ENCODE measurements around the gene HOXB6. TPM values are rescaled to one million over a fixed set of nuclear protein-coding genes. Genes with fewer than 3 reads are reported as not detected.

The HOXB6 gene
- total RNA-seq, 1 experiment from 2014 or later: 64.8 TPM

DNA sequence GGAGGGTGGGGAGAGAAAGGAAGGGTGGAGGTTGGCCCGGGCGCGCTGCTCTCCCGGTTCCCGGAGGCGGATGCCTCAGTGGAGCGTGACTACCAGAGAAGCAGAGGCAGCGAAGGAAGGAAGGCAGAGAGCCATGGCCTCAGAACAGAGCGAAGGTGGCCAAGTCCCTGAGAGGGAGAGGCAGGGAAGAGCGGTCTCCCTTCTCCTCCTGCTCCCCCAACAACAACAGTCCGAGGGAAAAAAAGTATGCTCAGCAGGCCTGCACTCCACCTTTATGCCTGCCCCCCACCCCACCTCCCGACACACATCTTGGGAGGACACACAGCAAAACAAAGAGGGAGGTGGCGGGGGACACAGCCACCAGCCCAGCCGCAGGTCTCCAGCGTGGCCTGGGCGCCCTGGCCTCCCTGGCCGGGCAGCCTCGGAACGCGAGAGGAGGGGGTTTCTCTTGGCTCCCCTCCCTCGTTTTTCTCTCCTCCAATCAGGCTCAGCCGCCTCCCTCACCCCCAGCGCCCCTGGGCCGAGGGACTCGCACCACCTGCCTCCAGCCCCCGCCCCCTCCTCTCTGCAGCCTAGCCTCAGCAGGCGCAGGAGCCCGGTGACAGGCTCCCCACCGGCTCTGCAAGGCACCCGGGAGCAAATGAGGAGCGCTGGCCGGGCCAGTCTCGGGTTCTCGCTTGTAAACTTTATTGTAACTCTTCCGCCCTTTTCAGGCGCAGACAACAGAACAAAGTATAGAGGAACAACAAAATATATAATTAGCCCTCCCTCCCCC is 7.1 kb upstream of the HOXB6 start:
- CTCF ChIA-PET: interaction anchor here (1.2 kb wide), 1 partner anchor 350 kb away, joined by 6 read pairs; no protein-coding TSS in a partner anchor
- peaks cover 19 to 53% of the 10 kb centered on the region in 2 experiments; a peak in 3 of 4 replicates for H3K4me1 ChIP-seq (ENCODE audit: control insufficient read depth in 1 of 2, insufficient read depth in 2 of 2, low read length in 2 of 2)
- TSS peak; percentile 27 for BruUV-seq (replicated peaks)
- no peak overlapping the region for H2AFZ ChIP-seq (ENCODE audit: low read depth, low read length, poor library complexity, severe bottlenecking)
- ATAC-seq (peak; percentile 52), DNase-seq (ENCODE audit: low read depth, low spot score) (no peak)
- H3K9me3 ChIP-seq (ENCODE audit: control insufficient read depth in 1 of 2, insufficient read depth in 1 of 2, low read depth in 1 of 2, low read length in 2 of 2): no peaks in the 10 kb centered on the region
- H3K9ac ChIP-seq (ENCODE audit: low read length): peak overlapping the region; percentile 97
- H3K36me3 ChIP-seq (ENCODE audit: control insufficient read depth in 1 of 2, insufficient read depth in 2 of 2, low read length in 2 of 2): no peaks in the 10 kb centered on the region
- H3K27me3 ChIP-seq (ENCODE audit: insufficient read depth, low read length): no peaks in the 10 kb centered on the region
- H3K4me2 ChIP-seq (ENCODE audit: low read length): peak overlapping the region; percentile 95
- H4K20me1 ChIP-seq (ENCODE audit: insufficient read depth): no peaks in the 10 kb centered on the region
- peak overlapping the region; percentile 80 to 90 for H3K4me3 ChIP-seq (replicated peaks in 1 of 2; ENCODE audit: low read depth in 1 of 2, low read length in 2 of 2)
- peak; percentile 38 for TF ChIP-seq POLR2A (IDR thresholded peaks at IDR 0.05; ENCODE audit: borderline replicate concordance, extremely low read depth, insufficient read depth, insufficient read length)
- peak; percentile 90 for TF ChIP-seq POLR2AphosphoS5 (IDR thresholded peaks at IDR 0.05; ENCODE audit: low read depth, low read length)
- TF ChIP-seq ZFX (IDR thresholded peaks at IDR 0.05): peak; percentile 48; the same call in 1 of the 2 replicates
- no peak for TF ChIP-seq ATF3 (IDR thresholded peaks at IDR 0.05)
- TF ChIP-seq YY1 (IDR thresholded peaks at IDR 0.05; ENCODE audit: extremely low read depth, insufficient replicate concordance, low read depth, low read length): peak; percentile 3
- POLR2A ChIA-PET: interaction anchor here (0.7 kb wide), 1 partner anchor 353 kb away, joined by 3 read pairs; no protein-coding TSS in a partner anchor
- intact Hi-C loops (cut with micrococcal nuclease): loop anchor here (2.0 to 10.0 kb wide), 2 partner anchors 127 to 351 kb away; no protein-coding TSS in a partner anchor
- RAD21 ChIA-PET (ENCODE audit: low non-redundant PET in 1 of 2, low total read pairs in 2 of 2, uncharacterized antibody in 2 of 2, unreplicated experiment in 2 of 2): no interaction called here
- H3K27ac ChIP-seq (ENCODE audit: low read depth, low read length): peak overlapping the region; percentile 98
- peaks cover 76% of the 10 kb centered on the region for H3K79me2 ChIP-seq (ENCODE audit: insufficient read depth, low read length)
- no peaks in the 10 kb centered on the region for H3K9me2 ChIP-seq (ENCODE audit: insufficient read depth)

- H3K9me2 ChIP-seq (ENCODE audit: insufficient read depth): no peaks in the 10 kb centered on the region
- no peaks in the 10 kb centered on the region for H3K9me3 ChIP-seq (ENCODE audit: control insufficient read depth in 1 of 2, insufficient read depth in 1 of 2, low read depth in 1 of 2, low read length in 2 of 2)
- POLR2A ChIA-PET: no interaction called here
- CTCF ChIA-PET: no interaction called here
- H3K36me3 ChIP-seq (ENCODE audit: control insufficient read depth in 1 of 2, insufficient read depth in 2 of 2, low read length in 2 of 2): no peaks in the 10 kb centered on the region
- H3K4me1 ChIP-seq (ENCODE audit: control insufficient read depth in 1 of 2, insufficient read depth in 2 of 2, low read length in 2 of 2): peaks cover 16 to 53% of the 10 kb centered on the region in 2 experiments; a peak in 3 of 4 replicates
- peak overlapping the region; percentile 98 for H3K27ac ChIP-seq (ENCODE audit: low read depth, low read length)
- H3K27me3 ChIP-seq (ENCODE audit: insufficient read depth, low read length): no peaks in the 10 kb centered on the region
- BruUV-seq (replicated peaks): no TSS peak
- DNase-seq (ENCODE audit: low read depth, low spot score) (no peak), ATAC-seq (peak; percentile 10)
- H3K4me2 ChIP-seq (ENCODE audit: low read length): peak overlapping the region; percentile 95
- RAD21 ChIA-PET (ENCODE audit: low non-redundant PET in 1 of 2, low total read pairs in 2 of 2, uncharacterized antibody in 2 of 2, unreplicated experiment in 2 of 2): no interaction called here
- intact Hi-C loops (cut with micrococcal nuclease): loop anchor here (10.0 kb wide), 1 partner anchor 126 kb away; no protein-coding TSS in a partner anchor
- H3K9ac ChIP-seq (ENCODE audit: low read length): peak overlapping the region; percentile 97
- H3K79me2 ChIP-seq (ENCODE audit: insufficient read depth, low read length): peaks cover 69% of the 10 kb centered on the region
- peak overlapping the region; percentile 75 for H2AFZ ChIP-seq (ENCODE audit: low read depth, low read length, poor library complexity, severe bottlenecking)
- peak overlapping the region; percentile 80 to 90 for H3K4me3 ChIP-seq (replicated peaks in 1 of 2; ENCODE audit: low read depth in 1 of 2, low read length in 2 of 2)
- no peaks in the 10 kb centered on the region for H4K20me1 ChIP-seq (ENCODE audit: insufficient read depth)
- TF ChIP-seq EZH2 (IDR thresholded peaks at IDR 0.05) (no peak), POLR2AphosphoS5 (IDR thresholded peaks at IDR 0.05; ENCODE audit: low read depth, low read length) (no peak), SRF (IDR thresholded peaks at IDR 0.05; ENCODE audit: low read depth) (no peak), YY1 (IDR thresholded peaks at IDR 0.05; ENCODE audit: extremely low read depth, insufficient replicate concordance, low read depth, low read length) (no peak), TCF7L2 (IDR thresholded peaks at IDR 0.05; ENCODE audit: borderline replicate concordance, extremely low read depth, insufficient read depth, insufficient read length) (no peak)
- TF ChIP-seq, protein P1, sequence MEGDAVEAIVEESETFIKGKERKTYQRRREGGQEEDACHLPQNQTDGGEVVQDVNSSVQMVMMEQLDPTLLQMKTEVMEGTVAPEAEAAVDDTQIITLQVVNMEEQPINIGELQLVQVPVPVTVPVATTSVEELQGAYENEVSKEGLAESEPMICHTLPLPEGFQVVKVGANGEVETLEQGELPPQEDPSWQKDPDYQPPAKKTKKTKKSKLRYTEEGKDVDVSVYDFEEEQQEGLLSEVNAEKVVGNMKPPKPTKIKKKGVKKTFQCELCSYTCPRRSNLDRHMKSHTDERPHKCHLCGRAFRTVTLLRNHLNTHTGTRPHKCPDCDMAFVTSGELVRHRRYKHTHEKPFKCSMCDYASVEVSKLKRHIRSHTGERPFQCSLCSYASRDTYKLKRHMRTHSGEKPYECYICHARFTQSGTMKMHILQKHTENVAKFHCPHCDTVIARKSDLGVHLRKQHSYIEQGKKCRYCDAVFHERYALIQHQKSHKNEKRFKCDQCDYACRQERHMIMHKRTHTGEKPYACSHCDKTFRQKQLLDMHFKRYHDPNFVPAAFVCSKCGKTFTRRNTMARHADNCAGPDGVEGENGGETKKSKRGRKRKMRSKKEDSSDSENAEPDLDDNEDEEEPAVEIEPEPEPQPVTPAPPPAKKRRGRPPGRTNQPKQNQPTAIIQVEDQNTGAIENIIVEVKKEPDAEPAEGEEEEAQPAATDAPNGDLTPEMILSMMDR (IDR thresholded peaks at IDR 0.05 in 2 of 3, conservative IDR thresholded peaks at IDR 0.05 in 1 of 3; ENCODE audit: borderline replicate concordance in 1 of 3, insufficient read depth in 1 of 3, low read depth in 2 of 3, low read length in 2 of 3): no peak
- TF ChIP-seq, protein P2, sequence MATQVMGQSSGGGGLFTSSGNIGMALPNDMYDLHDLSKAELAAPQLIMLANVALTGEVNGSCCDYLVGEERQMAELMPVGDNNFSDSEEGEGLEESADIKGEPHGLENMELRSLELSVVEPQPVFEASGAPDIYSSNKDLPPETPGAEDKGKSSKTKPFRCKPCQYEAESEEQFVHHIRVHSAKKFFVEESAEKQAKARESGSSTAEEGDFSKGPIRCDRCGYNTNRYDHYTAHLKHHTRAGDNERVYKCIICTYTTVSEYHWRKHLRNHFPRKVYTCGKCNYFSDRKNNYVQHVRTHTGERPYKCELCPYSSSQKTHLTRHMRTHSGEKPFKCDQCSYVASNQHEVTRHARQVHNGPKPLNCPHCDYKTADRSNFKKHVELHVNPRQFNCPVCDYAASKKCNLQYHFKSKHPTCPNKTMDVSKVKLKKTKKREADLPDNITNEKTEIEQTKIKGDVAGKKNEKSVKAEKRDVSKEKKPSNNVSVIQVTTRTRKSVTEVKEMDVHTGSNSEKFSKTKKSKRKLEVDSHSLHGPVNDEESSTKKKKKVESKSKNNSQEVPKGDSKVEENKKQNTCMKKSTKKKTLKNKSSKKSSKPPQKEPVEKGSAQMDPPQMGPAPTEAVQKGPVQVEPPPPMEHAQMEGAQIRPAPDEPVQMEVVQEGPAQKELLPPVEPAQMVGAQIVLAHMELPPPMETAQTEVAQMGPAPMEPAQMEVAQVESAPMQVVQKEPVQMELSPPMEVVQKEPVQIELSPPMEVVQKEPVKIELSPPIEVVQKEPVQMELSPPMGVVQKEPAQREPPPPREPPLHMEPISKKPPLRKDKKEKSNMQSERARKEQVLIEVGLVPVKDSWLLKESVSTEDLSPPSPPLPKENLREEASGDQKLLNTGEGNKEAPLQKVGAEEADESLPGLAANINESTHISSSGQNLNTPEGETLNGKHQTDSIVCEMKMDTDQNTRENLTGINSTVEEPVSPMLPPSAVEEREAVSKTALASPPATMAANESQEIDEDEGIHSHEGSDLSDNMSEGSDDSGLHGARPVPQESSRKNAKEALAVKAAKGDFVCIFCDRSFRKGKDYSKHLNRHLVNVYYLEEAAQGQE (IDR thresholded peaks at IDR 0.05; ENCODE audit: low read depth): no peak
Observed at GRCh38 chr17:48611213-48611612, 6.4 kb upstream of the HOXB6 start.
